KMS-11 (cell line): ENCODE data around the gene CHMP6.
"Not testable (repeated sequence)": the region's sequence is repeated elsewhere in the genome, so short reads cannot be mapped to it uniquely, and the experiment has no call there.

ENCODE experiments used
- H2AFZ ChIP-seq: fragments of 200-600 bp; sonication (generic); 2 replicates; pipeline ENCODE4 v1.6.1; 2016; ENCODE audit warnings: antibody characterized with exemption, mixed run types, low read depth
- H3K27ac ChIP-seq: fragments of 200-600 bp; sonication (generic); 2 replicates; pipeline ENCODE4 v1.6.1; 2016; ENCODE audit warnings: mild to moderate bottlenecking, mixed run types
- H3K27me3 ChIP-seq: fragments of 200-600 bp; sonication (generic); 2 replicates; pipeline ENCODE4 v1.6.1; 2017; ENCODE audit warnings: mild to moderate bottlenecking, low read depth, mixed run types, moderate library complexity; ENCODE audit not compliant: insufficient read depth
- H3K36me3 ChIP-seq: fragments of 200-600 bp; sonication (generic); 2 replicates; pipeline ENCODE4 v1.6.1; 2017; ENCODE audit warnings: mild to moderate bottlenecking, mixed run types; ENCODE audit not compliant: insufficient read depth
- H3K4me1 ChIP-seq: fragments of 200-600 bp; sonication (generic); 2 replicates; pipeline ENCODE4 v1.6.1; 2016; ENCODE audit warnings: mild to moderate bottlenecking, low read depth, mixed run types; ENCODE audit not compliant: poor library complexity, severe bottlenecking
- H3K4me2 ChIP-seq: fragments of 200-600 bp; sonication (generic); 2 replicates; pipeline ENCODE4 v1.7.0; 2016; ENCODE audit warnings: mild to moderate bottlenecking, mixed run types
- H3K4me3 ChIP-seq: fragments of 200-600 bp; sonication (generic); IDR thresholded peaks from 2 replicates; pipeline ENCODE4 v1.6.1; 2017; ENCODE audit warnings: low read depth, low read length, mixed read lengths; ENCODE audit not compliant: insufficient read depth
- H3K79me2 ChIP-seq: fragments of 200-600 bp; sonication (generic); 2 replicates; pipeline ENCODE4 v1.6.1; 2016; ENCODE audit warnings: low read depth, mixed run types; ENCODE audit not compliant: insufficient read depth
- H3K9ac ChIP-seq: fragments of 200-600 bp; sonication (generic); 2 replicates; pipeline ENCODE4 v1.6.1; 2016; ENCODE audit warnings: mild to moderate bottlenecking, mixed run types
- H4K20me1 ChIP-seq: fragments of 200-600 bp; sonication (generic); 2 replicates; pipeline ENCODE4 v1.6.1; 2016; ENCODE audit warnings: mild to moderate bottlenecking, mixed run types; ENCODE audit not compliant: insufficient read depth
- TF ChIP-seq, protein P1 (sequence below): fragments of 200-600 bp; sonication (generic); conservative IDR thresholded peaks from 2 replicates; pipeline ENCODE4 v1.6.1; 2017; ENCODE audit warnings: low read depth, mild to moderate bottlenecking, antibody characterized with exemption, low read length, moderate library complexity, mixed read lengths

CHMP6 gene

GRCh38 chr17:81029859-81030258 lies 38.2 kb downstream of the CHMP6 start:
- Histone ChIP-seq H3K4me1 (no peaks in the 10 kb centered on the region), H2AFZ (no peak overlapping the region), H3K9ac (no peak overlapping the region), H3K4me2 (no peak overlapping the region), H3K4me3 (no peak overlapping the region), H3K36me3 (no peaks in the 10 kb centered on the region), H4K20me1 (no peaks in the 10 kb centered on the region), H3K27ac (no peak overlapping the region), H3K27me3 (peaks cover 96% of the 10 kb centered on the region), H3K79me2 (no peaks in the 10 kb centered on the region)
- TF ChIP-seq, protein P1, sequence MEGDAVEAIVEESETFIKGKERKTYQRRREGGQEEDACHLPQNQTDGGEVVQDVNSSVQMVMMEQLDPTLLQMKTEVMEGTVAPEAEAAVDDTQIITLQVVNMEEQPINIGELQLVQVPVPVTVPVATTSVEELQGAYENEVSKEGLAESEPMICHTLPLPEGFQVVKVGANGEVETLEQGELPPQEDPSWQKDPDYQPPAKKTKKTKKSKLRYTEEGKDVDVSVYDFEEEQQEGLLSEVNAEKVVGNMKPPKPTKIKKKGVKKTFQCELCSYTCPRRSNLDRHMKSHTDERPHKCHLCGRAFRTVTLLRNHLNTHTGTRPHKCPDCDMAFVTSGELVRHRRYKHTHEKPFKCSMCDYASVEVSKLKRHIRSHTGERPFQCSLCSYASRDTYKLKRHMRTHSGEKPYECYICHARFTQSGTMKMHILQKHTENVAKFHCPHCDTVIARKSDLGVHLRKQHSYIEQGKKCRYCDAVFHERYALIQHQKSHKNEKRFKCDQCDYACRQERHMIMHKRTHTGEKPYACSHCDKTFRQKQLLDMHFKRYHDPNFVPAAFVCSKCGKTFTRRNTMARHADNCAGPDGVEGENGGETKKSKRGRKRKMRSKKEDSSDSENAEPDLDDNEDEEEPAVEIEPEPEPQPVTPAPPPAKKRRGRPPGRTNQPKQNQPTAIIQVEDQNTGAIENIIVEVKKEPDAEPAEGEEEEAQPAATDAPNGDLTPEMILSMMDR: no peak

- H3K4me1 ChIP-seq, H3K79me2 ChIP-seq, H3K27ac ChIP-seq, H3K4me2 ChIP-seq, H3K4me3 ChIP-seq, H4K20me1 ChIP-seq, H2AFZ ChIP-seq, H3K36me3 ChIP-seq, H3K9ac ChIP-seq: not testable (repeated sequence)
- peaks cover 91% of the 10 kb centered on the region for H3K27me3 ChIP-seq
These were observed 38.7 kb downstream of the CHMP6 start for GRCh38 chr17:81030312-81030711.

DNA sequence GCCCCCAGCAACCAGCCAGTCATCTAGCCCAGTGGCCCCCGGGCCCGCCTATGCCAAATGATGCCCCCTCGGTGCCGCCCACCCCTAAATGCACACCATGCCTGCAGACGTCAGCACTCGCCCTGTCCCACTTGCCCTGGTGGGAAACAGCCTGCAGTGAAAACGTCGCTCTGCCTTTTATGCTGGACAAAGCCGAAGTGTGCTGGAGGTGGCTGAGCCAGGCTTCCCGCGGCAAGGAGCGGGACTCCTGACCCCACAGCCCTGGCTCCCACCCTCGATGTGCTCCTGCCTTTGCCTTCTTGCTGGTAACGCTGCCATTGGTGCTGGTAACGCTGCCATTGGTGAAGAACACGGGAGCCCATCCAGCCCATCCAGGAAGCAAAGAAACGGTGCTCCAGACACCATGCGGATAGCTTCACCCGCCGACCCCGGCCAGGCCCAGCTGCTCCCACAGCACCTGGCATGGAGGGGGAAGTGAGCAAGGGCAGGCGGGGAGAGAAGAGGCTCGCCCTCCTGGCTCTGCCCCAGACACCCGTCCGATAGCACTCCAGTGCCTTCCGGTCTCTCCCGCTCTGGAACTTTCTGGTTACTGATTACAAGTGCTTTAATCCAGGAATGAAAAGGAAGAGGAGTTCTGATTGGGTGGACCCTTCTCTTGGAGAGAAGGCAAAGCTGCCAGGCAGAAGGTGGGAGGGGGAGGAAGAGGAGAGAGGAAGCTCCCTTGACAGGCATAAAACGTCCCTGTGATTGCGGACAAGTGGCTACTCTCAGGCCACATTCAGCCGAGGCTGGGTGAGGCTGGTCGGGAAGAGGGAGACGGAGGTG lies 39.3 kb downstream of the CHMP6 start:
- Histone ChIP-seq H3K79me2 (no peaks in the 10 kb centered on the region), H3K4me3 (no peak overlapping the region), H3K4me2 (no peak overlapping the region), H3K27ac (no peak overlapping the region), H3K9ac (no peak overlapping the region), H3K27me3 (peaks cover 87% of the 10 kb centered on the region), H2AFZ (no peak overlapping the region), H3K4me1 (no peaks in the 10 kb centered on the region), H3K36me3 (no peaks in the 10 kb centered on the region), H4K20me1 (no peaks in the 10 kb centered on the region)
- TF ChIP-seq, protein P1: no peak

DNA sequence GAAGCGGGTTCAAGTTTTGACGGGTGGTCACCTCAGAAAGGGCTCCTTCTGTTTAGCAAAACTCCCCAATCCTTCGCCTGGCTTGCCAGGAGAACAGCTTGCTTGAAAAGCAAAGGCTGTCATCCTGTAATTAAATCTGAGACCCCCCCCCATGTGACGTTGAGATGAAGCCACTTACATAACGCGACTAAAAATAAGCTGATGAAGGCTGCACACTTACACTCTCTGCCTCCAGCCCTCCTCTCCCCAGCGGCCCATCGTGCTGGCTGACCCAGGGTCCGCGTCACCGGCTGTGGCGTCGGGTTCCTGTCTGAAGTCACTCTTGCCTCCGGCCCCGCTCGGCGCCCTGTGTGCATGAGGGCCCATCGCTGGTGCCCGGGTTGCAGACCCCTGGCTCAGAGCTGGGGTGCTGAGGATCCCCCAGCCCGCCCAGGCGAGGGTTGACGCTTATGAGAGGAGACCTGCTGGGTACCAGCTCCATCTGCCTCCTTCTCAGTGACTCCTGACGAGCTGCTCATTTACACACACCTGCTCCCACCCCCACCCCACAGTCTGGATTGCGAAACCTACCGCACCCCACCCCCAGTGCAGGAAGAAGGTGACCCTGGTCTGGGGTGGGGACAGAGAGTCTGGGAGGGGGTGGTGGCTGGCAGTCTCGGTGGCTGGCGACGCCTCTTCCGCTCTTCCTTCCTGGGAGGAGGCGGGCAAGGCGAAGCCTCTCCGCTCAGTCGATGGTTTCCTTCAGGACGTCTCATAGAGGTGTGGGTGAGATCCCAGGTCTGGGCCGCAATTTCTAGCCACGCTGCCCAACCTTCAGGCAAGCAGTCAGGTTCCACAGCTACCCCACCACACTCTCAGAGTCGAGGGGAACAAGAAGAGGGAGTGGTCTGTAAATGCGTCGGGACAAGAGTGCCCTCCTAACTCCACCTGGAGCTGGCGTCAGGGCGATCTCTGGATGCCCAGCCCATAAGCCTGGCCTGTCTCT lies 40.2 kb downstream of the CHMP6 start:
- no peaks in the 10 kb centered on the region for H3K4me1 ChIP-seq
- TF ChIP-seq, protein P1: no peak
- H3K4me2 ChIP-seq: no peak overlapping the region
- H3K36me3 ChIP-seq: no peaks in the 10 kb centered on the region
- H3K79me2 ChIP-seq: no peaks in the 10 kb centered on the region
- peaks cover 87% of the 10 kb centered on the region for H3K27me3 ChIP-seq
- H4K20me1 ChIP-seq: no peaks in the 10 kb centered on the region
- H3K9ac ChIP-seq: no peak overlapping the region
- H3K4me3 ChIP-seq: no peak overlapping the region
- H3K27ac ChIP-seq: no peak overlapping the region
- H2AFZ ChIP-seq: no peak overlapping the region
